Testis (tissue), 3 donors: ENCODE measurements around the gene SNAPC2. TPM values are rescaled to one million over a fixed set of nuclear protein-coding genes. Genes with fewer than 3 reads are reported as not detected.

Experiments used
- DNase-seq: peaks from one replicate; pipeline ENCODE4 v3.0.0-alpha.2; 2019
- H3K27ac ChIP-seq, 2 donors: fragments of 200-600 bp; sonication (generic); one replicate each; pipeline ENCODE4 v1.5.1; 2019
- H3K27me3 ChIP-seq: fragments of 200-600 bp; sonication (generic); one replicate; pipeline ENCODE4 v1.5.1; 2019
- H3K36me3 ChIP-seq: fragments of 200-600 bp; sonication (generic); one replicate; pipeline ENCODE4 v1.5.1; 2017; ENCODE audit warnings: low read depth; ENCODE audit errors: missing control alignments
- H3K4me1 ChIP-seq: fragments of 200-600 bp; sonication (generic); one replicate; pipeline ENCODE4 v1.5.1; 2019
- H3K4me3 ChIP-seq, 2 donors: fragments of 200-600 bp; sonication (generic); one replicate each; pipeline ENCODE4 v1.5.1; 2017 to 2019
- H3K9me3 ChIP-seq: fragments of 200-600 bp; sonication (generic); one replicate; pipeline ENCODE4 v1.5.1; 2017
- CTCF ChIP-seq, 3 experiments: fragments of 450-650 bp in 2 of 3; fragments of 200-600 bp in 1 of 3; sonication (generic) in 1 of 3; IDR thresholded peaks; one replicate each; pipeline ENCODE4 v1.5.1; 2016 to 2019; ENCODE audit warnings: antibody characterized with exemption in 3 of 3, mild to moderate bottlenecking in 2 of 3, moderate library complexity in 1 of 3
- POLR2A ChIP-seq: fragments of 450-650 bp; IDR thresholded peaks from one replicate; pipeline ENCODE4 v1.6.1; 2017; ENCODE audit warnings: antibody characterized with exemption, mild to moderate bottlenecking, moderate library complexity
- WGBS, 2 donors: methylation state at CpG; one replicate each; pipeline ENCODE4 v1.1.5; 2018; 5-methylcytosine and 5-hydroxymethylcytosine counted together
- intact Hi-C: fragments of 100-400 bp; cut with DNase I; formaldehyde crosslinking; loops from one replicate; pipeline ENCODE4 v1.15.1; 2023; ENCODE audit warnings: low total_unique reads
- polyA plus RNA-seq: library from polyadenylated mRNA; stranded (reverse); fragments of 350-450 nt; fragmentation: Illumina TruSeq; extraction: RNeasy Lipid Tissue Mini Kit (QIAGEN cat#74804); gene quantifications from one replicate; pipeline ENCODE4 v1.2.3, GENCODE V29; 2014; ENCODE audit warnings: low read depth, low replicate concordance; ENCODE audit not compliant: insufficient read depth
- total RNA-seq, 2 donors: library from RNA; depleted of rRNA; stranded (reverse); fragments of >200 nt; gene quantifications; one replicate each; pipeline ENCODE4 v1.2.3, GENCODE V29; 2016

The SNAPC2 gene
- total and polyA plus RNA-seq, 3 donors from 2014 or later: 51.9 to 88.6 (median 72.5) TPM

GRCh38 chr19:7912144-7912696 lies 7.9 kb upstream of the SNAPC2 start:
- H3K4me1 ChIP-seq: peaks cover 9% of the 10 kb centered on the region
- TF ChIP-seq CTCF (IDR thresholded peaks at IDR 0.05) (no peak), POLR2A (no peak)
- no peaks in the 10 kb centered on the region for H3K27me3 ChIP-seq
- 88 to 90% methylated on average over 12 to 27 of the region's 31 CpGs for WGBS, 2 donors
- intact Hi-C loops: no loop called here
- no peak overlapping the region for H3K27ac ChIP-seq
- H3K4me3 ChIP-seq: no peak overlapping the region
- no peak for DNase-seq
- H3K36me3 ChIP-seq: no peaks in the 10 kb centered on the region
- H3K9me3 ChIP-seq: no peaks in the 10 kb centered on the region

GRCh38 chr19:7912697-7913564 lies 7.2 kb upstream of the SNAPC2 start:
- no peaks in the 10 kb centered on the region for H3K9me3 ChIP-seq
- DNase-seq: no peak
- H3K36me3 ChIP-seq: no peaks in the 10 kb centered on the region
- TF ChIP-seq CTCF (IDR thresholded peaks at IDR 0.05) (no peak), POLR2A (no peak)
- 91 to 94% methylated on average over 38 to 39 of the region's 39 CpGs for WGBS, 2 donors
- intact Hi-C loops: no loop called here
- H3K27ac ChIP-seq: no peak overlapping the region
- peaks cover 13% of the 10 kb centered on the region for H3K4me1 ChIP-seq
- no peak overlapping the region for H3K4me3 ChIP-seq
- H3K27me3 ChIP-seq: no peaks in the 10 kb centered on the region

GRCh38 chr19:7913652-7914051 lies 6.5 kb upstream of the SNAPC2 start:
- intact Hi-C loops: no loop called here
- H3K27me3 ChIP-seq: no peaks in the 10 kb centered on the region
- H3K4me3 ChIP-seq: no peak overlapping the region
- DNase-seq: no peak
- no peaks in the 10 kb centered on the region for H3K36me3 ChIP-seq
- WGBS, 2 donors: 82 to 92% methylated on average over 10 of the region's 10 CpGs
- no peak overlapping the region for H3K27ac ChIP-seq
- no peaks in the 10 kb centered on the region for H3K9me3 ChIP-seq
- TF ChIP-seq CTCF (IDR thresholded peaks at IDR 0.05) (no peak), POLR2A (no peak)
- H3K4me1 ChIP-seq: peaks cover 10% of the 10 kb centered on the region

GRCh38 chr19:7914099-7914498 lies 6.0 kb upstream of the SNAPC2 start:
- TF ChIP-seq POLR2A (no peak), CTCF (IDR thresholded peaks at IDR 0.05) (no peak)
- intact Hi-C loops: no loop called here
- no peak overlapping the region for H3K27ac ChIP-seq
- H3K4me1 ChIP-seq: peaks cover 10% of the 10 kb centered on the region
- no peaks in the 10 kb centered on the region for H3K9me3 ChIP-seq
- no peaks in the 10 kb centered on the region for H3K27me3 ChIP-seq
- 54 to 69% methylated on average over 7 to 12 of the region's 12 CpGs for WGBS, 2 donors
- DNase-seq: no peak
- H3K36me3 ChIP-seq: no peaks in the 10 kb centered on the region
- H3K4me3 ChIP-seq: no peak overlapping the region
